ENCODE results near the gene PSMD10.

The PSMD10 gene

DNA sequence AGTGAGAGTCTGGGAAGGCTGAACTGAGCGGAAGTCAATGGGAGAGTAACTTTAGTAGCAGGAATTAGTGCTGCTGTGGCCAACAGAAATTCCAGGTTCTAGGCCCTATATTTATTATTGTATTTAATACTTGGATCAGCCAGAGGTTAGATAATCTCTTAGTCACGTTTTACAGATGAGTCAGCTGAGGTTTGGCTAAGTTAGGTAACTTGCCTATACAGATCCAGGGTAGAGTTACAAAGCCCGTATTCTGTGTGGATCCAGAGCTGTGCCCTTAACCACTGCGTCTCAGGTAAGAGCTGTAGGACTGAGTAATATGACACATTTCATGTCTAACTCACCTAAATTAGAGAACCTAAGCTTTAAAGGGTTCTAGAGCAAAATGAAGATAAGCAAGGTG is 20.5 kb downstream of the PSMD10 start:
- FAIRE-seq: no peak

GRCh38 chrX:108068121-108068520 is 23.2 kb downstream of the PSMD10 start:
- no peak for FAIRE-seq

- no peak for FAIRE-seq
These were observed 26.7 kb downstream of the PSMD10 start for GRCh38 chrX:108064613-108065012.

- FAIRE-seq: no peak
These were observed 27.3 kb downstream of the PSMD10 start for GRCh38 chrX:108064001-108064400.

DNA sequence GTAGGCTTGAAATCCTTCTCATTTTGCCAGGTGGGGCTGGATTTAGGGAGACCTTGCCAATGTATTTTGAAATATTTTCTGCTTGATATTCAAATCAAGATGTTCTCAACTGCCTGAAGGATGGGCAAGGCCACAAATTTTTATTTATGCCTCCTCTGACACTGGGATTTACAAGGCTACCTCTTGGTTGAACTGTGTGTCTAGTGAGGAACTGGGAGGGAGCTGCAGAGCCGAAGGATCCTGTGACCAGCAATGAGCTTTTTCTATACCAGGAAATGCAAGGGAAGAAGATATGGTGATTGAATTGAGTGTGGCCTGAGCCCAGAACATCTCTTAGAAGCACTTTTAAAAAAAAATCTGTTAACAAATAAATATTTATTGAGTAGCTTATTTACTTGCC is 31.5 kb downstream of the PSMD10 start:
- no peak for FAIRE-seq

GRCh38 chrX:108055546-108055945 is 35.8 kb downstream of the PSMD10 start:
- no peak for FAIRE-seq

- FAIRE-seq: peak; percentile 3
These were observed 38.1 kb downstream of the PSMD10 start for GRCh38 chrX:108053218-108053617.

DNA sequence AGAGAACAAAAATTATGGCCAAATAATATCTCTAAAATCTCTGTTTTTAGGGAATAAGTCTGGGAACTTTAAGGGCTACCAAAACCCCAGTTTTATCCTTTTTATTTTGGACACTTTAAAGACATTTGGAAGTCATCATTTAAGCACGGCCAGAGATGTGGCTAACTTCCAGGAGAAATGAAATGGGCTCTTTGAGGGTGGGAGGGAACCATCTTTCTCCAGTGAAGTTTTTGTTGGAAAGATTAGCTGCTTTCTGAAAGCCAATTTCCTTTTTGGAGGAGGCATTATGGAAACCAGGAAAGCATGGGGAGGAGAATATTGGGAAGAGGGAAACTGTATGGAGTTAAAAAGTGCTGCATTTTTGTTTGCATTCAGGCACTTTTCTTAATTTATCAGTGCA is 41.7 kb downstream of the PSMD10 start:
- no peak for FAIRE-seq

- no peak for FAIRE-seq
These were observed 46.6 kb downstream of the PSMD10 start, which contains the start of gene VSIG1 for GRCh38 chrX:108044554-108045256. Gene VSIG1, plus strand, starts transcription at chrX:108045065. Its CDS starts 66 bp downstream, at chrX:108045131.

DNA sequence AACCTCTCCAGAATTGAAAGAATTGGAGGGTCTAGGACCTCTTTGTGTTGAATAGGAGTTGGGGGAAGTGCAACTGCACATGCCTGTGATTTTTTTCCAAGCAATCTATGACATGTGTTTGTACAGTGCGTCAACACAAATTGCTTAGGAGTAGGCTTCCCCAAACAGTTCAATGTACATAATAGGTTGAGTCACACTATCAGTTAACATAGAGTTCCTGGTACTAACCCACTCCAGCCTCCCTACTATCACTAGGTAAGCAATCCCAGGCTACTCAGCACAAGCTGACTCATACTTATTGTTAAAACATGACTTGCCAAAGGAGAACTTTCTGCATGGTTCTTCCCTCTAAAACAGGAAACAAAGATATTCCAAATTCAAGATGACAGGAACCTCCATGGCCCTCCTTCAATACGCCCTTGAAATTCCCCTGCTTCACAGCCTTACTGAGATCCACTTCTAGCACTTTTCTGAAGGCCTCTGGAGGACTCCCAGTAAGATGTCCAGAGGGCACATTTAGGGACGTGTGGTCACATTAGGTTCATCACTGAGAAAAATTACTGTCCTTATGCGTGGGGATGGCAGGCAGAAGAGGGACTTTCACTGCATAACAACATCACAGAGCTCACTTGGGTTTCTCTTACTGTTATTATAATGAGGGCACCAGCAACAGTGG is 54.9 kb downstream of the PSMD10 start:
- no peak for FAIRE-seq

GRCh38 chrX:108034725-108035124 is 56.6 kb downstream of the PSMD10 start:
- no peak for FAIRE-seq

All from G401.6 (cell line).